ENCODE results near the gene COL4A3. TPM values are rescaled to one million over a fixed set of nuclear protein-coding genes. Genes with fewer than 3 reads are reported as not detected.

COL4A3 gene
- total RNA-seq, 2 donors from 2014 or later = 29.6 to 36.7 TPM

DNA sequence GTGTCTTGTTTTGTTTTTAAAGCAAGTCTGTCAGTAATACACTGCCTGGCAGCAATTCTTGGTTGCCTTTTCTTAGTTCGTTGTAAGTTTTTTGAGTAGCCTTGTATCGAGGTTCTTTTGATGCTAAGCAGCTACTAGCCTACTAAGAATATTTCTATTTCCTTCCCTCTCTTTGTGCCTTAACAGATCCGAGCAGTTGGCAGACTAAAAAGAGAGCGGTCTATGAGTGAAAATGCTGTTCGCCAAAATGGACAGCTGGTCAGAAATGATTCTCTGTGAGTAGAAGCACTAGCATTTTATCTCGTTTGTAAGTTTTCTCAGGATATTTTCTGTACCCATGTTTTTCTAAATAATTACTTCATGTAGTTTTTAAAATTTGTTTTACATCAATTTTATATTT is 175.7 kb downstream of the COL4A3 start:
- DNase-seq (ENCODE audit: low spot score) (no peak), ATAC-seq (ENCODE audit: insufficient number of reproducible peaks, low FRiP score, low read depth) (no peak)
- Histone ChIP-seq H3K9me3 (no peaks in the 10 kb centered on the region), H3K27ac (no peak overlapping the region), H3K36me3 (peaks cover 15% of the 10 kb centered on the region), H3K4me3 (no peak overlapping the region), H3K27me3 (replicated peaks; ENCODE audit: insufficient read depth) (no peaks in the 10 kb centered on the region), H3K4me1 (ENCODE audit: control insufficient read depth in 1 of 2, low read depth in 2 of 2) (no peaks in the 10 kb centered on the region)
- TF ChIP-seq, protein P1, sequence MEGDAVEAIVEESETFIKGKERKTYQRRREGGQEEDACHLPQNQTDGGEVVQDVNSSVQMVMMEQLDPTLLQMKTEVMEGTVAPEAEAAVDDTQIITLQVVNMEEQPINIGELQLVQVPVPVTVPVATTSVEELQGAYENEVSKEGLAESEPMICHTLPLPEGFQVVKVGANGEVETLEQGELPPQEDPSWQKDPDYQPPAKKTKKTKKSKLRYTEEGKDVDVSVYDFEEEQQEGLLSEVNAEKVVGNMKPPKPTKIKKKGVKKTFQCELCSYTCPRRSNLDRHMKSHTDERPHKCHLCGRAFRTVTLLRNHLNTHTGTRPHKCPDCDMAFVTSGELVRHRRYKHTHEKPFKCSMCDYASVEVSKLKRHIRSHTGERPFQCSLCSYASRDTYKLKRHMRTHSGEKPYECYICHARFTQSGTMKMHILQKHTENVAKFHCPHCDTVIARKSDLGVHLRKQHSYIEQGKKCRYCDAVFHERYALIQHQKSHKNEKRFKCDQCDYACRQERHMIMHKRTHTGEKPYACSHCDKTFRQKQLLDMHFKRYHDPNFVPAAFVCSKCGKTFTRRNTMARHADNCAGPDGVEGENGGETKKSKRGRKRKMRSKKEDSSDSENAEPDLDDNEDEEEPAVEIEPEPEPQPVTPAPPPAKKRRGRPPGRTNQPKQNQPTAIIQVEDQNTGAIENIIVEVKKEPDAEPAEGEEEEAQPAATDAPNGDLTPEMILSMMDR (IDR thresholded peaks at IDR 0.05) = no peak

DNA sequence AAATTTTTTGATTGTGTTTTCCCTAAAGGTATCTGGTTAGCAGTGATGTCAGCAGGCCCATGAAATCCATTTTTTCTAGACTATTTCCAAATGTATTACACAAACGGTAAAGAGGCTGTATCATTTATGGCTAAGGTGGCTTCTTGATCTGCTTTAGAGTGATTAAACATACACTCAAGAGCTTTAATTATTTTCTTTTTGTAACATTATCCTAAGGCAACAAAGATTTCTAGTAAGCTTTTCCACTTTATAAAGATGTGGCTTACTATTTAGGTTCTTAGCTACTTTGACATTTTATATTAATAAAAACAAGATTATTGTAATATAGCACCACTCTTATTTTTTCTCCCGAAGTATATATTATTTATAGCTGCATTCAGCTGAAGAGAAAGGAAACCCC is 177.1 kb downstream of the COL4A3 start:
- H3K27me3 ChIP-seq (replicated peaks; ENCODE audit: insufficient read depth) = no peaks in the 10 kb centered on the region
- H3K36me3 ChIP-seq = peaks cover 10% of the 10 kb centered on the region
- ATAC-seq (ENCODE audit: insufficient number of reproducible peaks, low FRiP score, low read depth) = no peak
- H3K4me1 ChIP-seq (ENCODE audit: control insufficient read depth in 1 of 2, low read depth in 2 of 2) = no peaks in the 10 kb centered on the region
- TF ChIP-seq, protein P1 (IDR thresholded peaks at IDR 0.05) = no peak
- H3K9me3 ChIP-seq = no peaks in the 10 kb centered on the region
- H3K27ac ChIP-seq = no peak overlapping the region
- no peak overlapping the region for H3K4me3 ChIP-seq
- DNase-seq (ENCODE audit: low spot score) = no peak

DNA sequence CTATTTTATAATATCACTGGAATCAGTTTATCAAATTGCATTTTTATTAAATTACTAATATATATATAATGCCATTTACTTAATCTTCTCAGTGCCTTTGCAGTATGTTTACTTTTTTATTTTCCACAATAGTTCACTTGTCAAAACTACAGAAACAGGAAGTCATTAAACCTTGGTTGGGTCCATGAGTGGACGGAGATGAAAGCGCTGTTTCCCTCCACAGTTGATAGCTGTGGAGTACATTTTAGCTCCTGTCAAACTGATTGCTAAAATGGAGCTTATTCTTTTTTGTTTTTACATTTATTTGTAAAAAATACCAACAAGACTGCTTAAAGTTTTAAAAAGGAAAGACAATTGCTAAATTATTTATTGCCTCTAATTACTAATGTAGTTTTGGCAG is 179.8 kb downstream of the COL4A3 start:
- ATAC-seq (ENCODE audit: insufficient number of reproducible peaks, low FRiP score, low read depth) = no peak
- H3K4me3 ChIP-seq = no peak overlapping the region
- no peak overlapping the region for H3K27ac ChIP-seq
- no peaks in the 10 kb centered on the region for H3K9me3 ChIP-seq
- TF ChIP-seq, protein P1 (IDR thresholded peaks at IDR 0.05) = no peak
- H3K36me3 ChIP-seq = peaks cover 10% of the 10 kb centered on the region
- no peaks in the 10 kb centered on the region for H3K27me3 ChIP-seq (replicated peaks; ENCODE audit: insufficient read depth)
- DNase-seq (ENCODE audit: low spot score) = no peak
- H3K4me1 ChIP-seq (ENCODE audit: control insufficient read depth in 1 of 2, low read depth in 2 of 2) = no peaks in the 10 kb centered on the region

DNA sequence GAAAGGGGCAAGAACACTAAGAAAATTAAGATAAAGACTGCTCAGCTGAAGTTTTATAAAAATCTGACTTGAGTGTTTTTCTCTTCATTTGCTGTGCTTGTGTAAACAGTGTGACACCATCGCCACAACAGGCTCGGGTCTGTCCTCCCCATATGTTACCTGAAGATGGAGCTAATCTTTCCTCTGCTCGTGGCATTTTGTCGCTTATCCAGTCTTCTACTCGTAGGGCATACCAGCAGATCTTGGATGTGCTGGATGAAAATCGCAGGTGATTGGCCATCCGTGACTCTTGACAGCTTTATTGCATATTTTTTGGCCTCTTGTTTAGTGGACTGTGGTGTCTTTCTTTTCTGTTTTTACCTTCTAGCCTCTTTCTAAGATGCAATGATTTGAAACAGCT is 182.7 kb downstream of the COL4A3 start:
- H3K36me3 ChIP-seq = peaks cover 8% of the 10 kb centered on the region

DNA sequence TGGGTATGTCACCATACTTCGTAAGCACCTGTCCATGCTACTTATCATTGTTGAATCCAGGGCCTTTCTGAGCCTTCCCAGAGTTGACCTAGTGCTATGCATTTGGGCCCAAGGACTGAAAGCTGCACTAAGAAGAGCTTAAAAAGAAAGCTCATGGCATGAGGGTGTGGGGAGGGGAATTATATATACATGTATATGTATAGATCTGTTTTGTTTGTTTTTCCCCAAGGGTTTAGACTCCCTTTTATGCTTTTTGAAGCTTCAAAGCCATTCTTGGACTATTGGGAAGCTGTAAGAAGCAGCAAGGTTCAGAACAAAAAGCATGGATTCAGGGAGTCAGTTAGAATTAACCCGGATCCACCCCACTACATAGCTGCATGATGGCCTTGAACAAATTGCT is 183.9 kb downstream of the COL4A3 start:
- TF ChIP-seq, protein P1 (IDR thresholded peaks at IDR 0.05) = no peak
- no peak for DNase-seq (ENCODE audit: low spot score)
- Histone ChIP-seq H3K36me3 (peaks cover 8% of the 10 kb centered on the region), H3K27ac (no peak overlapping the region), H3K9me3 (no peaks in the 10 kb centered on the region), H3K27me3 (replicated peaks; ENCODE audit: insufficient read depth) (no peaks in the 10 kb centered on the region), H3K4me1 (ENCODE audit: control insufficient read depth in 1 of 2, low read depth in 2 of 2) (no peaks in the 10 kb centered on the region), H3K4me3 (no peak overlapping the region)
- ATAC-seq (ENCODE audit: insufficient number of reproducible peaks, low FRiP score, low read depth) = no peak

More for the DNA sequence above, 182.7 kb downstream of the COL4A3 start:
- Histone ChIP-seq H3K4me3 (no peak overlapping the region), H3K9me3 (no peaks in the 10 kb centered on the region), H3K4me1 (ENCODE audit: control insufficient read depth in 1 of 2, low read depth in 2 of 2) (no peaks in the 10 kb centered on the region), H3K27me3 (replicated peaks; ENCODE audit: insufficient read depth) (no peaks in the 10 kb centered on the region), H3K27ac (no peak overlapping the region)
- DNase-seq (ENCODE audit: low spot score) (no peak), ATAC-seq (ENCODE audit: insufficient number of reproducible peaks, low FRiP score, low read depth) (no peak)
- TF ChIP-seq, protein P1 (IDR thresholded peaks at IDR 0.05) = no peak

All from thoracic aorta (tissue), 2 donors.